OCI-LY1 (cell line): ENCODE data around the gene CIAPIN1.

ENCODE experiments used
- H2AFZ ChIP-seq: fragments of 200-600 bp; sonication (generic), shearing (Covaris generic); 2 replicates; pipeline ENCODE4 v1.6.0; 2014; ENCODE audit warnings: antibody characterized with exemption, mild to moderate bottlenecking, low read length
- H3F3A ChIP-seq: fragments of 200-600 bp; sonication (generic), shearing (Covaris generic); 2 replicates; pipeline ENCODE4 v1.6.0; 2014; ENCODE audit warnings: mild to moderate bottlenecking, antibody characterized with exemption, low read length, moderate library complexity; ENCODE audit not compliant: insufficient read depth
- H3K27ac ChIP-seq: fragments of 200-600 bp; sonication (generic); 2 replicates; pipeline ENCODE4 v1.5.1; 2014; ENCODE audit warnings: low read length, mixed run types, mild to moderate bottlenecking, low read depth; ENCODE audit not compliant: poor library complexity, severe bottlenecking
- H3K27me3 ChIP-seq: fragments of 200-600 bp; sonication (generic); 2 replicates; pipeline ENCODE4 v1.6.0; 2014; ENCODE audit warnings: antibody characterized with exemption, mild to moderate bottlenecking, low read length, moderate library complexity; ENCODE audit not compliant: insufficient read depth
- H3K36me3 ChIP-seq: fragments of 200-600 bp; sonication (generic); 2 replicates; pipeline ENCODE4 v1.6.1; 2014; ENCODE audit warnings: mild to moderate bottlenecking, antibody characterized with exemption, low read length, moderate library complexity, mixed read lengths; ENCODE audit not compliant: insufficient read depth
- H3K4me1 ChIP-seq: fragments of 200-600 bp; sonication (generic); 2 replicates; pipeline ENCODE4 v1.5.1; 2014; ENCODE audit warnings: mild to moderate bottlenecking, low read length, moderate library complexity; ENCODE audit not compliant: insufficient read depth, severe bottlenecking
- H3K4me2 ChIP-seq: fragments of 200-600 bp; sonication (generic), shearing (Covaris generic); 2 replicates; pipeline ENCODE4 v1.6.1; 2014; ENCODE audit warnings: low read length
- H3K4me3 ChIP-seq: fragments of 200-600 bp; sonication (generic); 2 replicates; pipeline ENCODE4 v1.5.1; 2014; ENCODE audit warnings: low read length, low read depth, mild to moderate bottlenecking, mixed read lengths; ENCODE audit not compliant: poor library complexity, severe bottlenecking
- H3K79me2 ChIP-seq: fragments of 200-600 bp; shearing (Covaris generic); 2 replicates; pipeline ENCODE4 v1.6.1; 2016; ENCODE audit warnings: mixed run types, low read length, mixed read lengths; ENCODE audit not compliant: insufficient read depth
- H3K9ac ChIP-seq: fragments of 200-600 bp; sonication (generic), shearing (Covaris generic); 2 replicates; pipeline ENCODE4 v1.6.1; 2014; ENCODE audit warnings: mild to moderate bottlenecking, low read length, mixed read lengths
- H3K9me2 ChIP-seq: fragments of 200-600 bp; sonication (generic), shearing (Covaris generic); 2 replicates; pipeline ENCODE4 v1.6.1; 2014; ENCODE audit warnings: low read depth, mild to moderate bottlenecking, low read length, mixed read lengths
- H3K9me3 ChIP-seq: fragments of 200-600 bp; shearing (Covaris generic); 2 replicates; pipeline ENCODE4 v1.6.1; 2014; ENCODE audit warnings: low read length, mixed read lengths
- H4K20me1 ChIP-seq: fragments of 200-600 bp; sonication (generic), shearing (Covaris generic); 2 replicates; pipeline ENCODE4 v1.6.0; 2016; ENCODE audit warnings: mild to moderate bottlenecking, low read length; ENCODE audit not compliant: insufficient read depth
- EZH2 ChIP-seq: fragments of 200-600 bp; sonication (generic), shearing (Covaris generic); IDR thresholded peaks from 2 replicates; pipeline ENCODE4 v1.8.0; 2017; ENCODE audit warnings: borderline replicate concordance, mixed run types, mild to moderate bottlenecking, antibody characterized with exemption, low read length, moderate library complexity, mixed read lengths
- TF ChIP-seq, protein P1 (sequence below): fragments of 200-600 bp; sonication (generic), shearing (Covaris generic); IDR thresholded peaks from 2 replicates; pipeline ENCODE4 v1.5.1; 2017; ENCODE audit warnings: mild to moderate bottlenecking, antibody characterized with exemption, low read length, moderate library complexity, mixed read lengths

The CIAPIN1 gene

DNA sequence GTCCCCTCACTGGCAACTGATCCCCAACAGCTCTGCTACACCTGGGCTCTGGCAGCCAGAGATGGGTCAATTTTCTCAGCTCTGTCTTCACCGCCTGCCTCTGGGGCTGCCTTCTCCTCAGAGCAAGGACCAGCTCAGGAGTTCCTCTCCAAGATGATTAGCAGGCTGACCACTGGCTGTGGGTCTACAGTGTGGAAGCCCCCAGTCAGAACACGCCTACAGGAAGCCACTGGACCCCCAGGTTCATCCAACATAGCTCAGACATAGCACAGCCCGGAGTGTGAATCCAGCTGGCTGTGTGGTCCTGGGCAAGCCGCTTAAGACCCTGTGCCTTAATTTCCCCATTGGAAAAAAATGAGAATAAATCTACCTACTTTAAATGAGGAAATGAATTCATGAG lies 34.2 kb upstream of the CIAPIN1 start:
- peaks cover 9% of the 10 kb centered on the region for H3K4me1 ChIP-seq
- H3K4me2 ChIP-seq = no peak overlapping the region

DNA sequence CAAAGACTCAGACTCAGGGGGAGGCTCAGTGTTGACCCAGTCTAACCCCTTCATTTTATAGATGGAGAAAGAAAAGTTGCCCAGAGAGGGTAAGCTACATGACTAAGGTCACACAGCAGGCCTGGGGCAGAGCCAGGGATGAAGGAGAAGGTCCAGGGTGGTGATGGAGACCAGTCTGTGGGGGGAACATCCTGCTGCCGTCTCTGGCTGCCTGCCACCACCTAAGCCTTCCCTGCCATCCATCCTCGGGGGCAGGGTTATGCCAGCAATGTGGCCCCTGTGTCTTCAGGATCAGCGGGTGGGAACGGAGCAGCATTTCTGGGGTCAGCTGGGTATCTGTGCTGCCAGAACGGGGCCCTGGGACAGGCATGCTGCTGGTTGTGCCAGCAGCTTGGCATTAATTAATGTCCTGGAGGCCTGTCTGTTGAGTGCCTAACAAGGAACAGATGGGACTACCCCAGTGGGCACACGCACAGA lies 33.6 kb upstream of the CIAPIN1 start:
- TF ChIP-seq, protein P1, sequence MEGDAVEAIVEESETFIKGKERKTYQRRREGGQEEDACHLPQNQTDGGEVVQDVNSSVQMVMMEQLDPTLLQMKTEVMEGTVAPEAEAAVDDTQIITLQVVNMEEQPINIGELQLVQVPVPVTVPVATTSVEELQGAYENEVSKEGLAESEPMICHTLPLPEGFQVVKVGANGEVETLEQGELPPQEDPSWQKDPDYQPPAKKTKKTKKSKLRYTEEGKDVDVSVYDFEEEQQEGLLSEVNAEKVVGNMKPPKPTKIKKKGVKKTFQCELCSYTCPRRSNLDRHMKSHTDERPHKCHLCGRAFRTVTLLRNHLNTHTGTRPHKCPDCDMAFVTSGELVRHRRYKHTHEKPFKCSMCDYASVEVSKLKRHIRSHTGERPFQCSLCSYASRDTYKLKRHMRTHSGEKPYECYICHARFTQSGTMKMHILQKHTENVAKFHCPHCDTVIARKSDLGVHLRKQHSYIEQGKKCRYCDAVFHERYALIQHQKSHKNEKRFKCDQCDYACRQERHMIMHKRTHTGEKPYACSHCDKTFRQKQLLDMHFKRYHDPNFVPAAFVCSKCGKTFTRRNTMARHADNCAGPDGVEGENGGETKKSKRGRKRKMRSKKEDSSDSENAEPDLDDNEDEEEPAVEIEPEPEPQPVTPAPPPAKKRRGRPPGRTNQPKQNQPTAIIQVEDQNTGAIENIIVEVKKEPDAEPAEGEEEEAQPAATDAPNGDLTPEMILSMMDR = no peak
- H3K27ac ChIP-seq = no peak overlapping the region
- no peaks in the 10 kb centered on the region for H3K9me3 ChIP-seq
- H4K20me1 ChIP-seq = no peaks in the 10 kb centered on the region
- no peaks in the 10 kb centered on the region for H3K9me2 ChIP-seq
- H3K27me3 ChIP-seq = 0 out of 2 replicates have a peak, but pooled peaks cover 6% of the 10 kb centered on the region
- no peak overlapping the region for H3K4me2 ChIP-seq
- no peak overlapping the region for H3K9ac ChIP-seq
- no peak overlapping the region for H2AFZ ChIP-seq
- H3F3A ChIP-seq = no peaks in the 10 kb centered on the region
- H3K4me1 ChIP-seq = peaks cover 6% of the 10 kb centered on the region
- H3K36me3 ChIP-seq = no peaks in the 10 kb centered on the region
- no peak overlapping the region for H3K4me3 ChIP-seq
- H3K79me2 ChIP-seq = no peaks in the 10 kb centered on the region

More for the DNA sequence above, 34.2 kb upstream of the CIAPIN1 start:
- 0 out of 2 replicates have a peak, but pooled peaks cover 6% of the 10 kb centered on the region for H3K27me3 ChIP-seq
- H3K79me2 ChIP-seq = no peaks in the 10 kb centered on the region
- no peak overlapping the region for H3K27ac ChIP-seq
- TF ChIP-seq, protein P1 = no peak
- no peak for TF ChIP-seq EZH2
- H3K9me2 ChIP-seq = no peaks in the 10 kb centered on the region
- H2AFZ ChIP-seq = no peak overlapping the region
- H3K36me3 ChIP-seq = no peaks in the 10 kb centered on the region
- H4K20me1 ChIP-seq = no peaks in the 10 kb centered on the region
- no peak overlapping the region for H3K9ac ChIP-seq
- no peaks in the 10 kb centered on the region for H3K9me3 ChIP-seq
- no peaks in the 10 kb centered on the region for H3F3A ChIP-seq
- H3K4me3 ChIP-seq = no peak overlapping the region

GRCh38 chr16:57479976-57480753 lies 33.0 kb upstream of the CIAPIN1 start:
- Histone ChIP-seq H3K27me3 (0 out of 2 replicates have a peak, but pooled peaks cover 3% of the 10 kb centered on the region), H2AFZ (no peak overlapping the region), H4K20me1 (no peaks in the 10 kb centered on the region), H3K36me3 (no peaks in the 10 kb centered on the region), H3K9me3 (no peaks in the 10 kb centered on the region), H3F3A (no peaks in the 10 kb centered on the region), H3K79me2 (no peaks in the 10 kb centered on the region), H3K9me2 (no peaks in the 10 kb centered on the region), H3K27ac (no peak overlapping the region), H3K4me2 (no peak overlapping the region), H3K4me1 (peaks cover 4% of the 10 kb centered on the region), H3K4me3 (no peak overlapping the region), H3K9ac (no peak overlapping the region)
- TF ChIP-seq, protein P1 = no peak
- TF ChIP-seq EZH2 = no peak
